Psoas muscle (tissue), 8 donors: ENCODE results near the gene CCDC7. TPM values are rescaled to one million over a fixed set of nuclear protein-coding genes. Genes with fewer than 3 reads are reported as not detected.

Experiments used
- ATAC-seq, 4 donors: fragments of 200-7000 bp; cut with Tn5 transposase; one replicate each; pipeline ENCODE4 v1.9.1; 2020; ENCODE audit warnings: moderate library complexity in 3 of 4, mild to moderate bottlenecking in 2 of 4
- DNase-seq, 2 donors: peaks; one replicate each; pipeline ENCODE4 v3.0.0-alpha.2; 2020
- H3K27ac ChIP-seq: fragments of 200-600 bp; one replicate; pipeline ENCODE4 v1.8.0; 2022
- H3K27me3 ChIP-seq, 3 donors: fragments of 200-600 bp in 1 of 3; one replicate each; pipeline versions ENCODE4 v1.6.1 to v1.8.0; 2013 to 2022; ENCODE audit warnings: low read length in 2 of 3, mild to moderate bottlenecking in 2 of 3, moderate library complexity in 1 of 3; ENCODE audit not compliant: insufficient read depth in 3 of 3
- H3K36me3 ChIP-seq, 2 donors: fragments of 200-600 bp in 1 of 2; one replicate each; pipeline versions ENCODE4 v1.6.1 to v1.8.0; 2013 to 2022; ENCODE audit warnings: low read depth in 1 of 2, mild to moderate bottlenecking in 1 of 2, moderate library complexity in 1 of 2; ENCODE audit not compliant: insufficient read depth in 1 of 2
- H3K4me1 ChIP-seq: fragments of 200-600 bp; one replicate; pipeline ENCODE4 v1.8.0; 2022
- H3K4me3 ChIP-seq: fragments of 200-600 bp; one replicate; pipeline ENCODE4 v1.8.0; 2022; ENCODE audit warnings: mild to moderate bottlenecking
- H3K9me3 ChIP-seq: fragments of 200-600 bp; one replicate; pipeline ENCODE4 v1.8.0; 2022
- WGBS, 3 donors: extraction: QIAGEN DNeasy Blood & Tissue Kit; methylation state at CpG; one replicate each; pipeline versions ENCODE4 v1.1.6 to v1.1.7; 2013; 5-methylcytosine and 5-hydroxymethylcytosine counted together
- intact Hi-C, 2 donors: fragments of 100-400 bp; cut with DNase I; formaldehyde crosslinking; loops; one replicate each; pipeline versions ENCODE4 v1.11.0 to v1.14.2; 2022
- polyA plus RNA-seq, 3 donors: library from polyadenylated mRNA; stranded (reverse); fragments of 200-250 nt; gene quantifications; one replicate each; pipeline ENCODE4 v1.2.3, GENCODE V29; 2013
- total RNA-seq, 4 donors: library from RNA; stranded (reverse); fragmentation: NEBNext Ultra II Directional in 2 of 4; extraction: Animal tissue kit (Norgen Biotek cat#: 25700) in 2 of 4; gene quantifications; one replicate each; pipeline versions ENCODE4 v1.2.1 to v1.2.4, GENCODE V29; 2021 to 2023
- TF ChIP-seq, protein P1 (sequence below): fragments of 200-600 bp; IDR thresholded peaks from one replicate; pipeline ENCODE4 v1.8.0; 2022; ENCODE audit warnings: antibody characterized with exemption
- donor health status: healthy with polysubstance abuse.
- donor health status: DM: no; HTN: no; CAD: no; lungs with moderate emphysema.
- donor health status: Bipolar disorder and iron deficiency.
- donor health status: healthy.
- donor health status: DM: yes; HTN: yes; CAD: no.
- donor health status: DM: no; HTN: no; CAD: no.
- donor health status: DM: no; HTN: no; CAD: no.
- donor health status: DM: yes; HTN: yes; CAD: no.

The CCDC7 gene
- total and polyA plus RNA-seq, 7 donors: 0.85 to 20.4 (median 13.5) TPM

DNA sequence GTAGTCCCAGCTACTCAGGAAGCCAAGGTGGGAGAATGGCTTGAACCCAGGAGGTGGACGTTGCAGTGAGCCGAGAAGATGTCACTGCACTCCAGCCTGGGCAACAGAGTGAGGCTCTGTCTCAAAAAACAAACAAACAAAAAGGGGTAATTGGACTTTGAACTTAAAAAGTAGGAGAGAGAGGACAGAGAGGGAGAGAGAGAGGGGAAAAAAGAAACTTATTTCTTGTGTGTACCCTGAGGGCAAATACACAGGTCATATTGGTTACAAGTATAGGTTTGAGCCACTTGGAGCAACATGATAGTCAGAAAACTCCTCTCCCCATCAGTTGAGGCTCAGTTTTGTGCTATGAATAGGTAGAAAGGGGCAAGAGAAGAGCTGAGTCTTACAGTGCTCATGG, 42.8 kb upstream of the CCDC7 start:
- H3K4me3 ChIP-seq: no peak overlapping the region
- no peak for DNase-seq
- H3K4me1 ChIP-seq: no peaks in the 10 kb centered on the region
- no peaks in the 10 kb centered on the region for H3K27me3 ChIP-seq
- no peak overlapping the region for H3K27ac ChIP-seq
- TF ChIP-seq, protein P1, sequence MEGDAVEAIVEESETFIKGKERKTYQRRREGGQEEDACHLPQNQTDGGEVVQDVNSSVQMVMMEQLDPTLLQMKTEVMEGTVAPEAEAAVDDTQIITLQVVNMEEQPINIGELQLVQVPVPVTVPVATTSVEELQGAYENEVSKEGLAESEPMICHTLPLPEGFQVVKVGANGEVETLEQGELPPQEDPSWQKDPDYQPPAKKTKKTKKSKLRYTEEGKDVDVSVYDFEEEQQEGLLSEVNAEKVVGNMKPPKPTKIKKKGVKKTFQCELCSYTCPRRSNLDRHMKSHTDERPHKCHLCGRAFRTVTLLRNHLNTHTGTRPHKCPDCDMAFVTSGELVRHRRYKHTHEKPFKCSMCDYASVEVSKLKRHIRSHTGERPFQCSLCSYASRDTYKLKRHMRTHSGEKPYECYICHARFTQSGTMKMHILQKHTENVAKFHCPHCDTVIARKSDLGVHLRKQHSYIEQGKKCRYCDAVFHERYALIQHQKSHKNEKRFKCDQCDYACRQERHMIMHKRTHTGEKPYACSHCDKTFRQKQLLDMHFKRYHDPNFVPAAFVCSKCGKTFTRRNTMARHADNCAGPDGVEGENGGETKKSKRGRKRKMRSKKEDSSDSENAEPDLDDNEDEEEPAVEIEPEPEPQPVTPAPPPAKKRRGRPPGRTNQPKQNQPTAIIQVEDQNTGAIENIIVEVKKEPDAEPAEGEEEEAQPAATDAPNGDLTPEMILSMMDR: no peak
- no peak for ATAC-seq
- intact Hi-C loops: no loop called here
- no peaks in the 10 kb centered on the region for H3K36me3 ChIP-seq
- 84 to 93% (median 91%) methylated on average over 2 of the region's 2 CpGs for WGBS, 3 donors
- no peaks in the 10 kb centered on the region for H3K9me3 ChIP-seq

DNA sequence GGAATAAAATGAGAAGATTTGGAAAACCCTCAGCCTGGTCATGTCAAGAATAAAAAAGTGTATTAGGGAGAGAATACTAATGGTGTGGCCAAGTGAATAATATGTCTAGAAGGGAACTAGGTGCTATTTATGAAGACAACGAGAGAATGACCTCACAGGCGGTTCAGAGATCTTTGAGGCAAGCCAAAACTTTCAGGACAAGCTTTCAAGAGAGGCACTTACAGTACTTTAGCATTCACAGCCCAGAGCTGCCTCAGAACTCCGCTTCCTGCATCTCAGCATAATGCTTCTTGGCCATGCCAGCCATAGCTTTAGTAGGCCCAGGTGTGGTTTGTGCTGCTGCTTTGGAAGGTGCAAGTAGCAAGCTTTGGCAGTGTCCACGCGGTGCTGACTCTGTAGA, 37.2 kb upstream of the CCDC7 start:
- ATAC-seq (peak in 2 of 4 donors; percentile 54 to 61), DNase-seq (no peak)
- no peak overlapping the region for H3K27ac ChIP-seq
- peaks cover 8% of the 10 kb centered on the region for H3K4me1 ChIP-seq
- intact Hi-C loops: no loop called here
- no peaks in the 10 kb centered on the region for H3K9me3 ChIP-seq
- no peak overlapping the region for H3K4me3 ChIP-seq
- no peaks in the 10 kb centered on the region for H3K27me3 ChIP-seq
- TF ChIP-seq, protein P1: no peak
- no peaks in the 10 kb centered on the region for H3K36me3 ChIP-seq
- WGBS, 3 donors: 63 to 86% (median 72%) methylated on average over 5 of the region's 5 CpGs

DNA sequence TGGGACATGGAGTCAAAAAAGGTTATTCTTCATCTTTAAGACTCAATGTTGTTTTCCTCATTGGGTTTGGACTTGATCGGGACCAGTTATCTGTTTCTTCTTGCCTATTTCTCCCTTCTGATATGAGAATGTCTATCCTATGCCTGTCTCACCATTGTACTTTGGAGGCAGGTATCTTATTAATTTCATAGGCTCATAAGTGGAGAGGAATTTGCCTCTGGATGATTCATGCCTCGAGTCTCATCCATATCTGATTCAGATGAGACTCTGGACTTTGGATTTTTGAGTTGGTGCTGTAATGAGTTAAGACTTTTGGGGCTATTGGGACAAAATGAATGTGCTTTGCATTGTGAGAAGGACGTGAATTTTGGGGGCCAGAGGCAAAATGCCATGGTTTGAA, 36.2 kb upstream of the CCDC7 start:
- WGBS, 3 donors: 85 to 90% (median 88%) methylated on average over 3 of the region's 3 CpGs
- Histone ChIP-seq H3K4me3 (no peak overlapping the region), H3K36me3 (no peaks in the 10 kb centered on the region), H3K4me1 (peaks cover 8% of the 10 kb centered on the region), H3K27me3 (no peaks in the 10 kb centered on the region), H3K27ac (no peak overlapping the region), H3K9me3 (no peaks in the 10 kb centered on the region)
- no peak for DNase-seq
- intact Hi-C loops: no loop called here
- ATAC-seq: no peak
- TF ChIP-seq, protein P1: no peak

DNA sequence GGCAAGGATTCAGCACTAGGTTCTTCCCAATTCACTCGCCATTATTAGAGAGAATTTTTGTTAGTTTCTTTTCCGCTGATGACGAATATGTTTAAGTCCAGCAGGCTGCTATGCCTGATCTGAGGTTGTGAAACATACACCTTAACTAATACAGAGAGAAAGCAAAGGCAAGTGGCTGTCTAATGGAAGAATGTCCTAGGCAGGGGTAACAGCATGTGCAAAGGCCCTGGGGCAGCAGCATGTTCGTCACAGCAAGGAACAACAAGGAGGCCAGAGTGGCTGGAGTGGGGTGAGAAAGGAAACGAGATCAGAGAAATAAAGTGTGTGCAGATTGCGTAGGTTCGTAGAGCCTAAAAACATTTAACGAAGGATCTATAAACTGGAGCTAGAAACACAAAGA, 35.4 kb upstream of the CCDC7 start:
- Histone ChIP-seq H3K27me3 (no peaks in the 10 kb centered on the region), H3K9me3 (no peaks in the 10 kb centered on the region), H3K4me1 (peaks cover 8% of the 10 kb centered on the region), H3K36me3 (no peaks in the 10 kb centered on the region), H3K4me3 (no peak overlapping the region), H3K27ac (no peak overlapping the region)
- intact Hi-C loops: no loop called here
- WGBS, 3 donors: 97 to 98% (median 98%) methylated on average over 8 of the region's 8 CpGs
- DNase-seq: no peak
- TF ChIP-seq, protein P1: no peak
- no peak for ATAC-seq

DNA sequence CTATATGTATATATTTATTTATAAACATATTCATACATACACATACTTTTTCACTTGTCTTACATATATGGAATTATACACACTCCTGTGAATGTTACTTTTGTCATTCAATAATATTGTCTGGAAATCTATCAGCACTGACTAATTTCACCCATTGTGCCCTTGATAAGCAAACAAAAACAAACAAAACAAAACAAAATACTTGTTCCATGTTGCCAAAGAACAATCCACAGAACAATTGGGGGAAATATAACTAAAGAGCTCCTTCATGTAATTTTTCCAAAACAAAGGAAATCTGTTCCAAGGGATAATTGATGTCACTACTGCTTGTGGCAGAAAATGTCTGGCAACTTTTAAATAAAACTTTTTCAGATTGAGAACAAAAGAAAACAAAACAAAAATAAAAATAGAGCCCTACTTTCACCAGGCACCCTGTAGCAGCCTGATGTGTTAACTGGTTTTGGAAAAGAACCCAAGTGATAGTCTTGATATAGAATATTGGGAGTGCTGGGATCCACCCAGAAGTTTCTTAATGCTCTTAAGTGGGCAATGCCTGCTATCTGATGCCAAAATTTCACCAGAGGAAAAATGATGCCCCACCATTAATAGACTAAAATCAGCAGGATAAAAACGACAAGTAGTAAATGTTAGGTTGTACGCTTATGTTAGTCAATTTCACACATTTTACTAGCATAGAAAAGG, 34.0 kb upstream of the CCDC7 start:
- DNase-seq: no peak
- ATAC-seq: peak in 3 of 4 donors; percentile 51 to 73 (median 62)
- Histone ChIP-seq H3K27ac (peak overlapping the region; percentile 66), H3K4me1 (peaks cover 8% of the 10 kb centered on the region), H3K27me3 (no peaks in the 10 kb centered on the region), H3K36me3 (no peaks in the 10 kb centered on the region), H3K4me3 (peak overlapping the region; percentile 35), H3K9me3 (no peaks in the 10 kb centered on the region)
- TF ChIP-seq, protein P1: no peak
- 42 to 46% (median 44%) methylated on average over 2 of the region's 2 CpGs for WGBS, 3 donors
- intact Hi-C loops: no loop called here
